K562 (cell line): Measurements from ENCODE around the gene SEH1L. TPM values are rescaled to one million over a fixed set of nuclear protein-coding genes. Genes with fewer than 3 reads are reported as not detected.
A peak's percentile ranks its signal among the peaks of the same experiment; 100 is the strongest.

ENCODE experiments used
- C11orf30 ChIP-seq: fragments of 450-650 bp; IDR thresholded peaks from 2 replicates; pipeline ENCODE4 v1.6.1; 2016; ENCODE audit warnings: low read depth, mild to moderate bottlenecking
- DMBX1 ChIP-seq: fragments of 250-450 bp; sonication (Bioruptor Pico); IDR thresholded peaks from 2 replicates; pipeline ENCODE4 v1.8.0; 2022; ENCODE audit warnings: inconsistent platforms, mild to moderate bottlenecking, moderate library complexity, borderline replicate concordance
- ESRRA ChIP-seq: fragments of 450-650 bp; IDR thresholded peaks from 2 replicates; pipeline ENCODE4 v1.6.1; 2014; ENCODE audit warnings: low read depth, mild to moderate bottlenecking, moderate library complexity, borderline replicate concordance
- HDAC2 ChIP-seq: fragments of 450-650 bp; IDR thresholded peaks from 2 replicates; pipeline ENCODE4 v1.6.1; 2016; ENCODE audit warnings: mild to moderate bottlenecking
- JUN ChIP-seq, 2 experiments: sonication (generic) in 1 of 2; formaldehyde crosslinking in 1 of 2; IDR thresholded peaks; 2 replicates each; pipeline versions ENCODE4 v1.6.1 to v1.8.0; 2012 to 2022; ENCODE audit warnings: borderline replicate concordance in 2 of 2, mild to moderate bottlenecking in 2 of 2, improper control_type of control experiment in 1 of 2, low read depth in 1 of 2, low read length in 1 of 2, missing genetic modification reagents in 1 of 2
- POLR2A ChIP-seq: fragments of 450-650 bp; conservative IDR thresholded peaks from 2 replicates; pipeline ENCODE4 v1.6.1; 2016
- RB1 ChIP-seq: fragments of 450-650 bp; IDR thresholded peaks from 2 replicates; pipeline ENCODE4 v1.6.1; 2017; ENCODE audit warnings: low read depth, mild to moderate bottlenecking
- RNF2 ChIP-seq: sonication (generic); IDR thresholded peaks from 2 replicates; pipeline ENCODE4 v1.6.1; 2016
- TRIM24 ChIP-seq, 2 experiments: fragments of 450-650 bp; IDR thresholded peaks; 2 replicates each; pipeline ENCODE4 v1.6.1; 2016
- YY1 ChIP-seq, 3 experiments: IDR thresholded peaks; 2 replicates each; pipeline ENCODE4 v1.6.1; 2011; ENCODE audit warnings: low read length in 2 of 3, mild to moderate bottlenecking in 2 of 3, moderate library complexity in 2 of 3, borderline replicate concordance in 1 of 3, control low read depth in 1 of 3, low read depth in 1 of 3; ENCODE audit not compliant: insufficient read depth in 3 of 3, insufficient replicate concordance in 2 of 3, control insufficient read depth in 1 of 3, insufficient read length in 1 of 3; ENCODE audit errors: extremely low read depth in 1 of 3
- ZNF311 ChIP-seq: fragments of 250-450 bp; sonication (Bioruptor Pico); IDR thresholded peaks from 2 replicates; pipeline ENCODE4 v1.4.0; 2020; ENCODE audit warnings: mild to moderate bottlenecking, moderate library complexity
- polyA plus RNA-seq, 8 experiments: library from polyadenylated mRNA; depleted of rRNA in 4 of 8; stranded (reverse) in 5 of 8; unstranded in 3 of 8; fragments of >200 nt; fragmentation: Nextera tagmentation in 2 of 8; fragmentation: Illumina TruSeq in 1 of 8; extraction: Ambion mirVana in 2 of 8; extraction: Trizol in 1 of 8; gene quantifications; 2 replicates each; pipeline versions ENCODE4 v1.2.1 to v1.2.3, GENCODE V29; 2011 to 2014; ENCODE audit warnings: inconsistent platforms in 1 of 8, missing spikeins in 1 of 8
- total RNA-seq, 7 experiments: library from RNA; depleted of rRNA in 6 of 7; stranded (reverse); fragments of >200 nt in 6 of 7; fragmentation: Illumina TruSeq in 2 of 7; extraction: Trizol in 2 of 7; gene quantifications; 2 replicates each; pipeline versions ENCODE4 v1.2.1 to v1.2.3, GENCODE V29; 2011 to 2021; ENCODE audit warnings: low replicate concordance in 1 of 7
- TF ChIP-seq, protein P1 (sequence below): fragments of 450-650 bp; IDR thresholded peaks from 2 replicates; pipeline ENCODE4 v1.6.1; 2016; ENCODE audit warnings: mild to moderate bottlenecking
- TF ChIP-seq, protein P2 (sequence below): sonication (generic); formaldehyde crosslinking; IDR thresholded peaks from 2 replicates; pipeline ENCODE4 v1.8.1; 2023; ENCODE audit warnings: mild to moderate bottlenecking, missing genetic modification reagents
- TF ChIP-seq, protein P3 (sequence below): fragments of 200-800 bp; sonication (Bioruptor generic); IDR thresholded peaks from 2 replicates; pipeline ENCODE4 v1.6.1; 2017; ENCODE audit warnings: missing genetic modification characterization, missing compliant biosample characterization
- TF ChIP-seq, protein P4 (sequence below): fragments of 450-650 bp; IDR thresholded peaks from 2 replicates; pipeline ENCODE4 v1.6.1; 2018; ENCODE audit warnings: mild to moderate bottlenecking, low read depth; ENCODE audit not compliant: partially characterized antibody
- TF ChIP-seq, protein P5 (sequence below): IDR thresholded peaks from 2 replicates; pipeline ENCODE4 v1.6.1; 2011; ENCODE audit warnings: borderline replicate concordance, low read depth, mild to moderate bottlenecking, moderate library complexity, low read length; ENCODE audit not compliant: insufficient read depth, poor library complexity, severe bottlenecking

Gene SEH1L
- total and polyA plus RNA-seq, 9 of the 15 experiments (the other 6 are each of a cell fraction or from before 2014, with no cell fraction given), result 62.2 to 180 (median 108) TPM

DNA sequence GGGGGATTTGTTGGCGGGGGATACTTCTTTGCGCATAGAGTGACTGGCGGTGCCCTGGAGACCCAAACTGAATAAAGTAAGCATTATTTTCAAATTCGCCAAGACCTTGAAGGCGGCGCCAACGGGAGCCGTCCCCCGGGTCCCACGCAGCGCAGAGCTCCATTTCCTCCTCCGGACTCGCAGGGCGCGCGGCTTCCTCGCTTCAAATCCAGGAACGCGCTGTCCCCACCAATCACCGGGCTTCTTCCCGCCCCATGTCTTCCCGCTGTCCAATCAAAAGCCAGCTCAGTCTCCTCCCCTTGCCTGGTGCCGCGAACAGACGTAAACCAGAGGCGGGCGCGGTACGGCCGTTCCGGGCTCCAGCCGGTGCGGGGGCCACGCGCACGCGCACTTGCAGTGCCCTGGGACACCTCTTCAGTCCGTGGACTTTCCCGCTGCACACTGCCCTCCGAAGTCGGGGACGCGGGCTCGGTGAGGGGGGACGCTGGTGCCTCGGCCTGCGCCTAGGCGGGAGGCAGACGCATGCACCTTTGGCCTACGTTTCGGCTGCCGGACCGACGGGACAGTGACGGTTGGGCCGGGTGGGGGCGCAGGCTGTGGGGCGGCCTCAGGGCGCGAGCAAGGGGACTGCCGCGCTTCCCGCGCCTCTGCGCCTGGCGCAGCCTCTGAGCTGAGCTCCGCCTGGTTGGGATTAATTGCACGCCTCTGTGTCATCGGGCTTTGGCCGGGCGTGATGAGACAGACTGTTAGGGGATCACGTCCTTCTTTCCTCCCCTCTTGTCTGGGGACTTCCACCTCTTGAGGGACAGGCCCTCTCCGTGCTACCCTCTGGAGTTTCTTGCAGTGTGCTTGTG lies 43.4 kb downstream of the SEH1L start, which contains the start of gene CEP192 (continued):
- TF ChIP-seq, protein P1, sequence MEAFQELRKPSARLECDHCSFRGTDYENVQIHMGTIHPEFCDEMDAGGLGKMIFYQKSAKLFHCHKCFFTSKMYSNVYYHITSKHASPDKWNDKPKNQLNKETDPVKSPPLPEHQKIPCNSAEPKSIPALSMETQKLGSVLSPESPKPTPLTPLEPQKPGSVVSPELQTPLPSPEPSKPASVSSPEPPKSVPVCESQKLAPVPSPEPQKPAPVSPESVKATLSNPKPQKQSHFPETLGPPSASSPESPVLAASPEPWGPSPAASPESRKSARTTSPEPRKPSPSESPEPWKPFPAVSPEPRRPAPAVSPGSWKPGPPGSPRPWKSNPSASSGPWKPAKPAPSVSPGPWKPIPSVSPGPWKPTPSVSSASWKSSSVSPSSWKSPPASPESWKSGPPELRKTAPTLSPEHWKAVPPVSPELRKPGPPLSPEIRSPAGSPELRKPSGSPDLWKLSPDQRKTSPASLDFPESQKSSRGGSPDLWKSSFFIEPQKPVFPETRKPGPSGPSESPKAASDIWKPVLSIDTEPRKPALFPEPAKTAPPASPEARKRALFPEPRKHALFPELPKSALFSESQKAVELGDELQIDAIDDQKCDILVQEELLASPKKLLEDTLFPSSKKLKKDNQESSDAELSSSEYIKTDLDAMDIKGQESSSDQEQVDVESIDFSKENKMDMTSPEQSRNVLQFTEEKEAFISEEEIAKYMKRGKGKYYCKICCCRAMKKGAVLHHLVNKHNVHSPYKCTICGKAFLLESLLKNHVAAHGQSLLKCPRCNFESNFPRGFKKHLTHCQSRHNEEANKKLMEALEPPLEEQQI, result no peak
- TF ChIP-seq YY1 (IDR thresholded peaks at IDR 0.05; ENCODE audit: borderline replicate concordance in 1 of 3, control insufficient read depth in 1 of 3, extremely low read depth in 1 of 3, insufficient read depth in 3 of 3, insufficient read length in 1 of 3, insufficient replicate concordance in 2 of 3, low read depth in 1 of 3, low read length in 2 of 3) (peak in 2 of 3 experiments; percentile 71 to 87), HDAC2 (0 out of 2 replicates have a peak, but pooled peaks have one; percentile 20), RB1 (peak; percentile 94), ESRRA (peak; percentile 48; the same call in 1 of the 2 replicates), POLR2A (peak; percentile 97), DMBX1 (CRISPR knock-in tag) (0 out of 2 replicates have a peak, but pooled peaks have one; percentile 46), JUN (IDR thresholded peaks at IDR 0.05; ENCODE audit: borderline replicate concordance, low read depth, low read length) (0 out of 2 replicates have a peak, but pooled peaks have one; percentile 31), JUN (CRISPR knock-in tag; IDR thresholded peaks at IDR 0.05; ENCODE audit: borderline replicate concordance) (no peak), RNF2 (0 out of 2 replicates have a peak, but pooled peaks have one; percentile 51), TRIM24 (IDR thresholded peaks at IDR 0.05) (no peak), ZNF311 (CRISPR knock-in tag) (no peak), C11orf30 (peak; percentile 44)
- TF ChIP-seq, protein P2, sequence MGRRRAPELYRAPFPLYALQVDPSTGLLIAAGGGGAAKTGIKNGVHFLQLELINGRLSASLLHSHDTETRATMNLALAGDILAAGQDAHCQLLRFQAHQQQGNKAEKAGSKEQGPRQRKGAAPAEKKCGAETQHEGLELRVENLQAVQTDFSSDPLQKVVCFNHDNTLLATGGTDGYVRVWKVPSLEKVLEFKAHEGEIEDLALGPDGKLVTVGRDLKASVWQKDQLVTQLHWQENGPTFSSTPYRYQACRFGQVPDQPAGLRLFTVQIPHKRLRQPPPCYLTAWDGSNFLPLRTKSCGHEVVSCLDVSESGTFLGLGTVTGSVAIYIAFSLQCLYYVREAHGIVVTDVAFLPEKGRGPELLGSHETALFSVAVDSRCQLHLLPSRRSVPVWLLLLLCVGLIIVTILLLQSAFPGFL (CRISPR knock-in tag), result no peak
- TF ChIP-seq, protein P3, sequence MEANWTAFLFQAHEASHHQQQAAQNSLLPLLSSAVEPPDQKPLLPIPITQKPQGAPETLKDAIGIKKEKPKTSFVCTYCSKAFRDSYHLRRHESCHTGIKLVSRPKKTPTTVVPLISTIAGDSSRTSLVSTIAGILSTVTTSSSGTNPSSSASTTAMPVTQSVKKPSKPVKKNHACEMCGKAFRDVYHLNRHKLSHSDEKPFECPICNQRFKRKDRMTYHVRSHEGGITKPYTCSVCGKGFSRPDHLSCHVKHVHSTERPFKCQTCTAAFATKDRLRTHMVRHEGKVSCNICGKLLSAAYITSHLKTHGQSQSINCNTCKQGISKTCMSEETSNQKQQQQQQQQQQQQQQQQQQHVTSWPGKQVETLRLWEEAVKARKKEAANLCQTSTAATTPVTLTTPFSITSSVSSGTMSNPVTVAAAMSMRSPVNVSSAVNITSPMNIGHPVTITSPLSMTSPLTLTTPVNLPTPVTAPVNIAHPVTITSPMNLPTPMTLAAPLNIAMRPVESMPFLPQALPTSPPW (CRISPR knock-in tag), result peak; percentile 81
- TF ChIP-seq, protein P4, sequence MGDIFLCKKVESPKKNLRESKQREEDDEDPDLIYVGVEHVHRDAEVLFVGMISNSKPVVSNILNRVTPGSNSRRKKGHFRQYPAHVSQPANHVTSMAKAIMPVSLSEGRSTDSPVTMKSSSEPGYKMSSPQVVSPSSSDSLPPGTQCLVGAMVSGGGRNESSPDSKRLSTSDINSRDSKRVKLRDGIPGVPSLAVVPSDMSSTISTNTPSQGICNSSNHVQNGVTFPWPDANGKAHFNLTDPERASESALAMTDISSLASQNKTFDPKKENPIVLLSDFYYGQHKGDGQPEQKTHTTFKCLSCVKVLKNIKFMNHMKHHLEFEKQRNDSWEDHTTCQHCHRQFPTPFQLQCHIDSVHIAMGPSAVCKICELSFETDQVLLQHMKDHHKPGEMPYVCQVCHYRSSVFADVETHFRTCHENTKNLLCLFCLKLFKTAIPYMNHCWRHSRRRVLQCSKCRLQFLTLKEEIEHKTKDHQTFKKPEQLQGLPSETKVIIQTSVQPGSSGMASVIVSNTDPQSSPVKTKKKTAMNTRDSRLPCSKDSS, result no peak
- TF ChIP-seq, protein P5, sequence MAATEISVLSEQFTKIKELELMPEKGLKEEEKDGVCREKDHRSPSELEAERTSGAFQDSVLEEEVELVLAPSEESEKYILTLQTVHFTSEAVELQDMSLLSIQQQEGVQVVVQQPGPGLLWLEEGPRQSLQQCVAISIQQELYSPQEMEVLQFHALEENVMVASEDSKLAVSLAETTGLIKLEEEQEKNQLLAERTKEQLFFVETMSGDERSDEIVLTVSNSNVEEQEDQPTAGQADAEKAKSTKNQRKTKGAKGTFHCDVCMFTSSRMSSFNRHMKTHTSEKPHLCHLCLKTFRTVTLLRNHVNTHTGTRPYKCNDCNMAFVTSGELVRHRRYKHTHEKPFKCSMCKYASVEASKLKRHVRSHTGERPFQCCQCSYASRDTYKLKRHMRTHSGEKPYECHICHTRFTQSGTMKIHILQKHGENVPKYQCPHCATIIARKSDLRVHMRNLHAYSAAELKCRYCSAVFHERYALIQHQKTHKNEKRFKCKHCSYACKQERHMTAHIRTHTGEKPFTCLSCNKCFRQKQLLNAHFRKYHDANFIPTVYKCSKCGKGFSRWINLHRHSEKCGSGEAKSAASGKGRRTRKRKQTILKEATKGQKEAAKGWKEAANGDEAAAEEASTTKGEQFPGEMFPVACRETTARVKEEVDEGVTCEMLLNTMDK, result peak; percentile 40
